22Rv1 (cell line): Measurements from ENCODE around the gene CNPY1.

Experiments used
- H3K27ac ChIP-seq: fragments of 450-650 bp; 2 replicates; pipeline ENCODE4 v1.5.1; 2017
- ZFX ChIP-seq: fragments of 450-650 bp; IDR thresholded peaks from 2 replicates; pipeline ENCODE4 v1.6.1; 2017; ENCODE audit warnings: antibody characterized with exemption, borderline replicate concordance
- TF ChIP-seq, protein P1 (sequence below): fragments of 450-650 bp; IDR thresholded peaks from 2 replicates; pipeline ENCODE4 v1.5.1; 2017; ENCODE audit warnings: mild to moderate bottlenecking

CNPY1 gene

DNA sequence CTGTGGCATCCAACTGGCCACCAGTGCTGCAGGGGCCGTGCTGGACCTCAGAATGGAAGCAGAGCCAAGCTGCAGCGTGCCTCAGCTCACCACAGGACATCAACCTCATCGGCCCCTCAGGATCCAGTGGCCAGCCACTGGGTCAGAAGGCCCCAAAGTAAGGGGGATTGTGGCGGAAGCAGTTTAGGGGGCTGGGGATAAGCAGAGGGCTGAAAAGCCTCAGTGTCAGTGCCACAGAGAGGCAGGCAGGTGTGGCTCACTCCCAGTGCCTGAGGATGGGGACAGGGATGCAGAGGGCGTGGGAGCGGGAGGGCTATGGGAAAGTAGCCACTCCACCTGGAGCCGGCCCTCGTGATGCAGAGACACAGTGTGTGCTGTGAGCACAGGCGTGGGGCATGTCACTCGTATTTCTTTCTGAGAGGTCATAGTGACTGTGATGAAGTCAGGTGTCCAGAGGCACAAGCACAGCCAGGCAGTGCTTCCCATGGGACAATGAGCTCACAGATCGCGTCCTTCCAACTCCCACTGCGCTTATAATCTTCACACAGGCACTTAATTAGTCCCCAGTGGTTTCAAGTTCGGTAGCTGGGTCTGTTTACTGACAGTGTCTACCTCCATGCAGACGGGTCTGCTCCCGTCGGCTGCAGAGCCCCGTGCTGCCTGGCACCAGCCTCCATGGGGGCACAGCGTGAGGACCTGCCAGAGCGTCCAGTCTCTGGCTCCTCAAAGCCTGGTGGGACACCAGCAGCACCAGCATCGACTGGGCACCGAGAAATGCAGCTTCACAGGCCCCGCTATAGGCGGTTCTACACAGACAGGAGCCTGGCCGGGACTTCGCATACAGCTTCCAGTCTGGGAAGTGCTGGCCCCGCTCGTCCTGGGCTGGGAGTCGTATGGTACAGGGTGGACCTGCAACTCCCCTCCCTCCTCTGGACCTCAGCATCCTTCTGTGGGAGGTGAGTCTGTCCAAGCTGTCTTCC is 42.9 kb upstream of the CNPY1 start:
- TF ChIP-seq ZFX, result no peak
- TF ChIP-seq, protein P1, sequence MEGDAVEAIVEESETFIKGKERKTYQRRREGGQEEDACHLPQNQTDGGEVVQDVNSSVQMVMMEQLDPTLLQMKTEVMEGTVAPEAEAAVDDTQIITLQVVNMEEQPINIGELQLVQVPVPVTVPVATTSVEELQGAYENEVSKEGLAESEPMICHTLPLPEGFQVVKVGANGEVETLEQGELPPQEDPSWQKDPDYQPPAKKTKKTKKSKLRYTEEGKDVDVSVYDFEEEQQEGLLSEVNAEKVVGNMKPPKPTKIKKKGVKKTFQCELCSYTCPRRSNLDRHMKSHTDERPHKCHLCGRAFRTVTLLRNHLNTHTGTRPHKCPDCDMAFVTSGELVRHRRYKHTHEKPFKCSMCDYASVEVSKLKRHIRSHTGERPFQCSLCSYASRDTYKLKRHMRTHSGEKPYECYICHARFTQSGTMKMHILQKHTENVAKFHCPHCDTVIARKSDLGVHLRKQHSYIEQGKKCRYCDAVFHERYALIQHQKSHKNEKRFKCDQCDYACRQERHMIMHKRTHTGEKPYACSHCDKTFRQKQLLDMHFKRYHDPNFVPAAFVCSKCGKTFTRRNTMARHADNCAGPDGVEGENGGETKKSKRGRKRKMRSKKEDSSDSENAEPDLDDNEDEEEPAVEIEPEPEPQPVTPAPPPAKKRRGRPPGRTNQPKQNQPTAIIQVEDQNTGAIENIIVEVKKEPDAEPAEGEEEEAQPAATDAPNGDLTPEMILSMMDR, result no peak
- H3K27ac ChIP-seq, result no peak overlapping the region

DNA sequence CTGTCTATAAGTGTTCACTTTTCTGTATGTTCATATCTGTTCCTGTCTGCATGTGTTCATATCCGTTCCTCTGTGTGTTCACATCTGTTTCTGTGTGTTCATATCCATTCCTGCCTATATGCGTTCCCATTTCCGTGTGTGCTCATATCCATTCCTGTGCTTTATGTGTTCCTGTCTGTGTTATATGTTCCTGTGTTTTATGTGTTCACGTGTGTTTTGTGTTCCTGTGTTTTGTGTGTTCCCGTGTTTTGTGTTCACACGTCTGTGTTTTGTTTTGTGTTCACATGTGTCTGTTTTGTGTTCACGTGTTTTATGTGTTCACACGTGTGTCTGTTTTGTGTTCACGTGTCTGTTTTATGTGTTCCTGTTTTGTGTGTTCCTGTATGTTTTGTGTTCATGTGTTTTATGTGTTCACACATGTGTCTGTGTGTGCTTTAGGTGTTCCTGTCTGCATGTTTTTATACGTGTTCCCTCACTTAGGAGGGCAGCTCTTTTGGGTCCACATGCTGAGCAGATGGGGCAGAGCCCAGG is 42.2 kb upstream of the CNPY1 start:
- no peak for TF ChIP-seq ZFX
- TF ChIP-seq, protein P1, result no peak
- no peak overlapping the region for H3K27ac ChIP-seq

DNA sequence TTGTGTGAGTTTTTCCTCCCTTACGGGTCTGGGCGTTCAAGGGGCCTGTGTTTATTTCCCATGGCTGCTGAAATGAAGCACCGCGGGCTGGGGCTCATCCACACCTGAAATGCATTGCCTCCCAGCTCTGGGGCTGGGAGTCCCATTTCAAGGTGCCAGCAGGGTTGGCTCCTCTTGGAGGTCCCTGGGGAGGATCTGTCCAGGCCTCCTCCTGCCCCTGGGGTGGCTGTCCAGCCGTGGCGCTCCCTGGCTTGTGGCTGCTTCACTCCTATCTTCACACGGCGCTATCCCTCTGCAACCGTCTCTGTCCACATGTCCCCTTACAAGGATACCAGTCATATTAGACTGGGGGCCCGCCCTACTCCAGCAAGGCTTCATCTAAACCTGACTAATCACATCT is 41.1 kb upstream of the CNPY1 start:
- H3K27ac ChIP-seq, result no peak overlapping the region
- TF ChIP-seq ZFX, result no peak
- TF ChIP-seq, protein P1, result no peak

DNA sequence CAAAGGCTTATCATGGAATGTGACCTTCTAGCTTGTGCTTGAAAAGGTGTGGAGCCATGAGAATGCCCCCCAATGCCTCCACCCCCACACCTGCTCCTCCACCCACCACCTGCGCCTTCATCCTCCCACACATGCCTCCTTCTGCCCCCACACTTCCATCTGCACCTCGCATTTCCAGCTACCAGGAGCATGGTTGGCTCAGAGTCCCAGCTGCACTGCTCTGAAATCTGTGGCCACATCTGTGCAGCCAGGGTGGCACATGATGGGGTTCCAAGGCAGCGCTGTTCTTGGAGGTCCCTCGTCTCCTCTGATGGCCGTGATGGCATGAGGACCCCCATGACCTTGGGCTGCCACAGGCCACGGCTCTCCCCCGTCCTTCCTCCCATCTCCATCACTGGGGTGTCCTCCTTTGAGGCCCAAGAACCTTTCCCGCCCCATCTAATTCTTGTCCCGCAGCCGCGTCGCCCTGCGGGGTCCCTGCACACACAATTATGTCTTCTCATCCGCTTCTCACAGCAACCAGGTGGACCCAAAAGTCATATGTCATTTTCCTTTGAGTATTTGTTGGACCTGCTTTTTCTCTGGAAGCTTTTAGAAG is 40.6 kb upstream of the CNPY1 start:
- TF ChIP-seq, protein P1, result no peak
- no peak for TF ChIP-seq ZFX
- H3K27ac ChIP-seq, result no peak overlapping the region

DNA sequence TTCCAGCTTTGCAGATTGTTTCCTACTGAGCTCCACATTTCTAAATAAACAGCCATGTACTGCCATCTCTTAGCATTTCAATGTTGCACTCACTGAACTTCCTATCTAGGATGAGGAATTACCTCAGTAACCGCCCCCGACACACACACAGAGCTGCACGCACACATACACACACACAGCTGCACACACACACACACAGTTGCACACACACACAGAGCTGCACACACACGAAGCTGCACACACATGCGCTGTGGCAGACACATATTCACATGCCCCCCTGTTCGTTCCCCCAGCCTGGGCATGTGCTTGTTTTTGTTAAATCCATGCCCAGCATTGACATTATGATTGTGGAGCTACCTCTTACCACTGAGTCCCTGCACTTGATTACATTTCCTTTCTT is 39.6 kb upstream of the CNPY1 start:
- no peak for TF ChIP-seq ZFX
- TF ChIP-seq, protein P1, result no peak

DNA sequence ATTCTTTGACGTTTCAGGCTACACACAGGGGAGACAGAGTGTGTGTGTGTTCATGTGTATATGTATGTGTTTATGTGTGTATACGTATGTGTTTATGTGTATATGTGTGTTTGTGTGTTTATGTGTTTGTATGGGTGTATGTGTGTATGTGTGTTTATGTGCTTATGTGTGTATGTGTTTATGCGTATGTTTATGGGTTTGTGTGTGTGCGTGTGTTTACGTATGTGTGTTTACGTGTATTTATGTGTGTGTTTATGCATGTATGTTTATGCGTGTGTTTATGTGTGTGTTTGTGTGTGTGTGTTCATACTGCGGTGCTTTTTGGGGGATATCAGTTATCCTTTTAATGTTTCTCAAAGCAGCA is 39.2 kb upstream of the CNPY1 start:
- H3K27ac ChIP-seq, result no peak overlapping the region
- TF ChIP-seq ZFX, result no peak
- TF ChIP-seq, protein P1, result no peak

More for the DNA sequence above, 39.6 kb upstream of the CNPY1 start:
- no peak overlapping the region for H3K27ac ChIP-seq
